Urothelium cell line (cell line): Measurements from ENCODE around the gene ALDH1L2.

Source experiments
- DNase-seq: peaks from one replicate; pipeline ENCODE4 v3.0.0; 2011; ENCODE audit warnings: low spot score, mixed read lengths
- FAIRE-seq: peaks from 2 replicates; lab custom pipeline; 2011; peaks lifted over from hg19 to GRCh38; lab: Jason Lieb, UNC

The ALDH1L2 gene

DNA sequence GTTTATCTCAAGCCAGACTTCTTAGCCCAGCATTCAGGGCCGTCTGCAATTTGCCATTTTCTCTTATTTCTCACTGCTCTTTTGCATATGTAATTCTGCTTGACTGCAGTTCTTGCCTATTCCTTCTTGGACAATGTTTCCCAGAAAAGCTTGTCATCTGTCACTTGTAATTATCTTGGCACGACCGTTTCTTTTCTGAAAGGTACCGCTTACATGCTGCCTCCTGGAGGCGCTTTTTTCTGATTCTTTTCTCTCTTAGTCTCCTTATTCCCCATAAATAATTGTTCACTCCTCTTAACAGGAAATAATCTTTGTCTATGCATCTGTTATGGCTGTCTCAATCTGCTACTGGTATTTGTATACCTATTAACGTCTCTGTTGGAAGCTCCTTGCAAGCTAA is 1.2 kb upstream of the ALDH1L2 start:
- FAIRE-seq (no peak), DNase-seq (no peak)

DNA sequence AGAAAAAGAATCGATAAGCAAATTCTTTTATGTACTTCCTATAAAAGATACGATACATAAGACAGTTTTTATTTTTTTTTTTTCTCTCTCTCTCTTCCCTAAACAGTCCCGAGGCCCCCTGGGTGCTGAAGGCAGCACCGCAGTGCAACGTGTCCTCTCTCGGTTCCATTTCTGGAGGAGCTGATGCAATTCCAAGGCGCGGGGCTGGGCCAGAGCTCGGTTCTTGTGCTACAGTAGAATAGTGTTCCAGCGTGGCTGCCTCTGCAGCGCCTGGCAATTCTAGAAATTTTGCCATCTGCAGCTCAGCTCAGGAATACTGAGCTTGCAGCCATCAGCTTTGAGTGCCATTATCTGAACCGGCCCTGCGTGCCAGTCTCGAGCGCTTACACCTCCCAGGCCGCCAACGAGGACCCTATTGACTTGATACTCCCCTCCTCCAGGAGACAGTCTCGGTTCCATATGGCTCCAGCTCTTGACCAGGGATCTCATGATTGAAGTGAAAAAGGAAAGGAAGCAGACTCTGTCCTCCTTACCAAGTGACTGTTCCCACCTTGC is 630 bp downstream of the ALDH1L2 start:
- FAIRE-seq = no peak
- DNase-seq = peak; percentile 47

DNA sequence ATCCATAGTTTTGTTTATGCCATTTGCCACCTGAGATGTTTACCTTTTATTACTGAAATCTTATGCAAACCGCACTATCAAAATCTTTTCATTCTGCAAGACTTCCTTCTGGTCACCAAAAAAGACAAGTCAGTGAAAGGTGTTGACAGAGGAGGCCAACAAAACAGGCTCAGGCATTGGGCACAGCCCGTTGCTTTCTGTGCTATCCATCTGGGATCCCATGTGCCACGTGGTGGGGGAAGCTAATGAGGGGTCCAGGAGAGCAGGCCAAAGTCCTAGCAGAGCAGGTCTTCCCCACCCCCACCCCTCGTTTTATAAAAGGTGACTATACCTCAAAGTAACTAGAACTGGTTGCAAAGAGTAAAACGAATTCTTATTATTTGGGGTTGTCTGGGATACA is 1.2 kb downstream of the ALDH1L2 start:
- FAIRE-seq = no peak
- no peak for DNase-seq

DNA sequence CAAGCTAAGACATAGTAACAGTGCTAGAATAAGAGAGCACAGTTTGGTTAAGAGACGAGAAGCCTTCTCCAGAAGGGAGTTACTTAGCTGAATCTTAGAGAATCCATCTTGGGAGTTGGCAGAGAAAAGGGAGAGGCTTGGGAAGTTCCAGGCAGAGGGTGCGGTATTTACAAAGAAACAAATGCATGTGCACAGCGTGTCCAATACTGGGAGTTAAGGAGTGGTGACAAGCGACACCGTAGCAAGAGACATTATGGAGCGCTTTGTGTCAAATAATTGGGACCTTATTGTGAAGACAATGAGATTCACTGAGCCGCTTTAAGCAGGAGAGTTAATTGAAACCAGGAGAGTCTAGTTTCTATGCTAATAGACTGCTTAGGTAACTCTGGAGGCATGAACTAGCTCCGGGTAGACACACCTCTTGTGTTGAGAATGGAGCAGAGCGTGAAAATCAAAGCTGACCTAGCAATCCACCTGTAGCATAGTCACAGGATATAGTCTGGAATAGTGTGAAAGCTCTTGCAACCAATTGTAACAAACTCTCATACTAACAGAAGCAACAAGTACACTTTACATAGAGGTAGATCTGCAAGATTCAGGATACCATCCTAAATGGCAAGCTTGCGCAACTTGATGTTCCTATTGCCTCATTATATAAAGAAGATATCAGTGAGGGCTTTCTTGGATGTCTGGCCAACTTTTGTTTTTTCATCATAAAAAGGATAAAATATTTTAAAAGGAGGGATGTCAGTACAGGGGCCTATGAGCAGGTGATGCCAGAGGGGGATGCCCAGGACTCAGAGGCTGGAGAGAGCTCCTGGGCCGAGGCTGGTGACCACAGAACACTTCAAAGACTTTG is 5.3 kb downstream of the ALDH1L2 start:
- FAIRE-seq (no peak), DNase-seq (no peak)

DNA sequence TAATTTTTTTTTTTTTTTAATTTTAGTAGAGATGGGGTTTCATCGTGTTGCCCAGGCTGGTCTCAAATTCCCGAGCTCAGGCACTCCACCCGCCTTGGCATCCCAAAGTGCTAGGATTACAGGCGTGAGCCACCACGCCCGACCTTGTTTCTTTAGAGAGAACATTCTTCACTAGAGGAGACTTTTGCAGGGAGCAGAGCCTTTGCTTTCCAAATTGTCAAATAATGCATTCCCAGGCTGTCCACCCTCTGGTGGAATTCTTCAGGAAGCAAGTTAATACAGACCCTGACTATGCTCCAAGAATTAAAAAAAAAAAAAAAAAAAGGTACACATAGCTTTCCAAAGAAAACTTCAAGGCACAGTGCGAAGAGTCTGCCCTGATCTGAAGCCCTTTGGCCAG is 6.8 kb downstream of the ALDH1L2 start:
- DNase-seq (no peak), FAIRE-seq (no peak)

DNA sequence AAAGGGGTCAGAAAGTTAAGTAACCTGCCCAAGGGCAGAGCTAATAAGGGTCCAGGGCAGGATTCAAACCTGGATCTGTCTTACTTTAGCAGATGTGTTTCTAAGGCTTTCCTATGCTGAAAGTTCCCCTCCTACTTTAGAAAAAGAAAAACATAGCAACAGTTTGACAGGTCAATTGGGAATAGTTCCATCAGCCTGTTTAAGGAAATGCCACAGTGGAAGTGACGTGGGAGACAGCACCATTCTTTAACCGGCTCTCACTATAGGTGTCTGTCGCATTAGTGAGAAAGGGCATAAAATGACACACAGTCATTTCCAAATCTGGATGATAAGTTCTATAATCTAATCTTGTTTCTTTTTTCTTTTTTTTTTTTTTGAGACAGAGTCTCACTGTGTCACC is 7.3 kb downstream of the ALDH1L2 start:
- DNase-seq (no peak), FAIRE-seq (no peak)

DNA sequence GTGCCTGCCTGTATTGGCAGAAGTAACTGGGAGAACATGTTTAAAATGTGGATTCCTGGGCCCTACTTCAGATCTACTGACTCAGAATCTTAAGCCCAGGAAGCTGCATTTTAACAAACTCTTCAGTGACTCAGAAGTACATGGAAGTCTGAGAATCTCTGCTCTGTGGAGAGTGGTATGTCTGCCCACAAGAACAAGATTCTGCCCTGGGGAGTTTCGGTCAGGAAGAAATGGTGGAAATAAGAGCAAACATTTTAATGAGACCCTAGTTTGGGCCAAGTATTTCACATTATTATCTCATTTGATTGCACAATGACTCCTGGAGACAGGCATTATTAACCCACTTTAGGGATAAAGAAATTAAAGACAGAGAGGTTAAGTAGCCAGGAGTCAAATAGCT is 8.2 kb downstream of the ALDH1L2 start:
- FAIRE-seq = no peak
- no peak for DNase-seq

DNA sequence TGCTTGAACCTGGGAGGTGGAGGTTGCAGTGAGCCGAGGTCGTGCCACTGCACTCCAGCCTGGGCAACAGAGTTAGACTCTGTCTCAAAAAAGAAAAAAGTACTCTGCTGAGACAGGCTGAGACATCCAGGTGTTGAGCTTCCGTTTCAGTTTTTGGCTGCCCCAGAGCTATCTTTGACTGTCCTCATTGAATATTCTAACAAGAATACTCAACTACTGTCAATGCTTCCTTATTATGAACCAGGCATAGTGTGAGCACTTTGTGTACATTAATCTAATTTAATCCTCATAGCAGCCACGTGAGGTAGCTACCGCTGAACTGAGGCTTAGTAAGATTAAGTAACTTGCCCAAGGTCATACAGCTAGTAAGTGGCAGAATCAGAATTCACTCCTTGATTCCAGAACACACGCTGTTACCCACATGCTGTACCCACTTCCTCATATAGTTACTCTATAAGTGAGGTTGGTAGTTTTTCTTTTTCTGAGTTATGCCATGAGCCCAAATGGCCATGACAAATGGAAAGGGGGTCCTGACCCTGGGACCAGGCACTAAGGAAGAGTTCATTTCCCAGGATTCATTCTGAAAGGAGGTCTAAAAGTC is 11.3 kb downstream of the ALDH1L2 start:
- FAIRE-seq (no peak), DNase-seq (no peak)

DNA sequence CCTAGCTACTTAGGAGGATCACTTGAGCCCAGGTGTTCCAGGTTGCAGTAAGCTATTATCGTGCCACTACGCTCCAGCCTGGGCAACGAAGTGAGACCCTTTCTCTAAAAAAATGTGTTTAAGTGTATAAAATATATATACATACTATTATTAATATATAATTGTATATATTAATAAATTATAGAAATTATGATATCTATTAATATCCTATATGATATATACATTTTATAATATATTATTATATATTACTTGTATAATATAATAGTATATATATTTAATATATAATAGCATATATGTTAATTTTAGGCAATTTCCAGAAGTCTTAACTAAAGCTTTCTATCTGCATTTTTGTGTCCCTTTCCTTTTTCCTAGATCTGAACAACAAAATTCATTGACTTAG is 12.3 kb downstream of the ALDH1L2 start:
- DNase-seq = no peak
- no peak for FAIRE-seq

DNA sequence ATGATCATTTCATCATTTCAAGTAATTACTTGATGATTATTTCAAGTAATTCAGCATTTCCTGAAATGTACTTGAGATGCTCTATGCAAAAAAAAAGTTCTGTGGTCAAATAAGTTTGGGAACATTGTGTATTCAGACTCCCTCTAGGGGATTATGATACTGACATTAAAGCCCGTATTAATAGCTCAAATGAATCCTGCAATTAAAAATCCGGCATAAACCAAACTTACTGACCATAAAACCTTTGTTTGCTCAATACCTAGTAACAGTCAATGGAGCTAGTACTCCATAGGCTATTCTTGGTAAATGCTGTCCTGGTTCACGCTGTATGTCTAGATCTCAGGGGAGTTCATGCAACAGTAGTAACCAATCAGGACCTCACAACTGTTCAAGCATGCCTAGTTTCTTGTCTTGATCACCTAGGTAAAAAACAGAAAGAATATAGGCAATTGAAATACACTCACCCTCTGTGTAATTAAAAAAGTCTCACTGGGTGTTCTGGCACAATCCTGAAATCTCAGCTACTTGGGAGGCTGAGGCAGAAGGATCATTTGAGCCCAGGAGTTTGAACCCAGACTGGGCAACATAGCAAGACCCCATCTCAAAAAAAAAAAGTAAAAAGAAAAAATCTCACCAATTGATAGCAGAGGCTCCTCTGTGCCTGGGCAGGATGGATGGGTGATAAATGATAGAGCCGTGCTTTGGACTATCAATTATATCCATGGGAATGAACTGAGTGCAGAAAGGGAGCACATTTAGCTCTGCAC is 14.1 kb downstream of the ALDH1L2 start:
- no peak for DNase-seq
- no peak for FAIRE-seq

DNA sequence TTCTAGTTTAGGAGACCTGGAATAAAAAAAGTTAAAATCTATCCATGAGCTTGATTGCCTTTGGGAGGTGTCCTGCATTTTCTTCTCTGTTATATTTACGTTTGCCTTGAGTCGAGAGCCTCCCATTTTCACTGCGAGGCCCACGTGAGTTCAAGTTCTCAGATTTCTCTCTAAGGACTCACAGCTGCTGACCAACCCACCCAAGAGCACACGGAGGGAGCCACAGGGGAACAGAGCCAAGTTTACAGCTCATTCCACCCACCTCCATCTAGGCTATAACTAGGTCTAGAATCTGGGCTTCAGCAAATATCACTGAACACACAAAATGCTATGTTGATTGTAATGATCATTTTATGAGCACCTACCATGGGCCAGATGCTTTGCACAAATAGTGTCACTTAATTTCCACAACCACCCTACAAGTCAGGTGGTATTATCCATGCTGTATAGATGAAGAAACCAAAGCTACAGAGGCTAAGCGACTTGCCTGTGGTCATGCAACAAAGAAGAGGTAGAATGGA is 16.7 kb downstream of the ALDH1L2 start:
- no peak for DNase-seq
- no peak for FAIRE-seq

DNA sequence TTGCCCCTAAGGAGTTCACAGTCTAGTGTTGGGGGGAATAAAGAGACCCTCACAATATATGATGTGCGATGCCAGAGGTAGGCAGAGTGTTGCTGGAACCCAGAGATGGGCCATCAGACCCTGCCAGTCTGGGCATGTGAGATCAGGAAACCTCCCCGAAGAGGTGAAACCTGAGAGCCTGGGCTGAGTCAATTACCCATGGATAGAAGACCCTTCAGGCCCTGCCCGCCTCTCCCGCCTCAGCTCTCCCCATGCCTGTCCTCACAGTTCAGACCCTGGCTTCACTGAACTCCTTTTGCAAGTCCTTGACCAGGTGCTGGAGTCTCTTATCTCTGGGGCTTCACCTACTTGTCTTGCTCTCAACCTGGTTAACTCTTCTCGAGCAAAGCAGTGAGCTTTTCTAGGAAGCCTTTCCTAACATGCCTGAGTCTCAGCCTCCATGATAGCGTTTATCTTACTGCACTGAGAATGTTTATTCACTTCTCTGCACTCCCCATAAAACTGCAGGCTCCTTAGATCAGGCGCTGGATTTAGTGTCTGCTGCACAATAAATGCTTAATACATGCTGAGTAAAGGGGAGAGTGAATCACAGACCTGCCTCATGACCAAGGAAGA is 19.6 kb downstream of the ALDH1L2 start:
- DNase-seq = no peak
- no peak for FAIRE-seq

DNA sequence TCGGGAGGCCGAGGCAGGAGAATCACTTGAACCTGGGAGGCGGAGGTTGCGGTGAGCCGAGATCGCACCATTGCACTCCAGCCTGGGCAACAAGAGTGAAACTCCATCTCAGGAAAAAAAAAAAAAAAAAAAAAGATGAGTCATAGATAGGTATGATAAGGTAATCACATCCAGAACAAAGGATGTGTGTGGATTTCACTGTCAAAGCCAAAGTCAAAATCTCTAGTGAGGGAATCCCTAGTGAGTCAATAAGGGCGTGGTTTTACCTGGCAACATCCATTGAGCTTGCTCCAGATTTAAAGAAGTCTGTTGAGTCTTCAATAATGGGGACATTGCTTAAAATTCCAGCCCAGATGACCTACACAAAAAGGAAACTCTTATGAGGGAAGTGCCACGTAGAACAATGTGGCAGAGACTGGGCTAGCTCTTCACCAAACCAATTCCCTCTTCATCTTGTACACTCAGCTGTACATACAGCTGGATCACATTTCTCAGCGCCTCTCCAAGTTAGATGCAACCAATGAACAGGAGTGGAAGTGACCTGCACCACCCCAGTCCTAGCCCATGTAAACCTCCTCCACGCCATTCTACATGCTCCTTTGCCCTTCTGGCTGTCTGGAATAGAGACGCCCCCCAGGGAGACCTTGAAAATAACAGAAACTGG is 23.4 kb downstream of the ALDH1L2 start:
- no peak for FAIRE-seq

DNA sequence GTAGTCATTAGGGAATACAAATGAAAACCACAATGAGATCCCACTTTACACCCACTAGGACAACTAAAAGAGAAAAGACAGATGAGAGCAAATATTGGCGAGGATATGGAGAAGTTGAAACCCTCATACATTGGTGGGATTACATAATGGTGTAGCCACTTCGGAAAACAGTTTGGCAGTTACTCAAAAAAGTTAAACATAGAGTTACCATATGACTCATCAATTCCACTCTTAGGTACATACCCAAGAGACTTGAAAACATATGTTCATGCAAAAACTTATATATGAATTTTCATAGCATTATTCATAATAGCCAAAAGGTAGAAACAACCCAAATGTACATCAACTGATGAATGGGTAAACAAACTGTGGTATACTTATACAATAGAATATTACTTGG is 27.1 kb downstream of the ALDH1L2 start:
- no peak for DNase-seq
- no peak for FAIRE-seq

More for the DNA sequence above, 23.4 kb downstream of the ALDH1L2 start:
- DNase-seq = peak; percentile 12

DNA sequence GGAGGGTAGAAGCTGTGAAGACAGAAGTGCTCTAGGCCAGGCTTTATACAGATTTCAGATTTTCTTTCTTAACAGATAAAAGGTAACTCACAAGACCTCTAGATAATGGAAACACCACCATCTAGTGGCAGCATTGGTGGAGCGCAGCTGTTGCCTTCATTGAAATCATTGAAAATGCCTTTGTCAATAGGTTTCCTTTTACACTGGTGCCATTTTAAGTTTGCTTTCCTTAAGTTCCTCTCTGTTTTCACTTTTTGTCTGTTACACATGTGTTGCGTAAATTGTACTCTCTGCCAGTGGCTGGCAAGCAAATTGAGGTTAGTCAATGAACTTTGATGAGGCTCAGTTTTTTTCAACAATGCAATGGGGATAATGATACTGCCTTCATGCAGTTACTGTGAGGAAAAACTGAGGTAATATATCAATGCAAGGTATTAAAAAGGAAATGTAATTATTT is 31.1 kb downstream of the ALDH1L2 start:
- DNase-seq (peak; percentile 31), FAIRE-seq (no peak)

DNA sequence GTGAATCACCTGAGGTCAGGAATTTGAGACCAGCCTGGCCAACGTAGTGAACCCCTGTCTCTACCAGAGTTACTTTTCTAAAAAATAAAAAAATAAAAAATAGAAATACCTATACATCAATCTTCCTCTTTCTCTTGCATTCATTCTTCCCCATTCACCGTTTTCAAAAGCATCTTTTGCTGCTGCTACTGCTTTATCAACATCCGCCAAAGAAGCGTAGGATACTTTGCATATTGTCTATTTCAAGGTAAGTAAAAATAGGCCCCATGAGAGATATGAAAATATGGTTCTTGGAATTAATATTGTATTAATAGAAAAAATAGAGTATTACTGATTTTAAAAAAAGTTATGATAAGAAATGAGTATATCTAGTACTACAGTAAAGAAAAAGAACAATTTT is 32.3 kb downstream of the ALDH1L2 start:
- no peak for FAIRE-seq
- no peak for DNase-seq

DNA sequence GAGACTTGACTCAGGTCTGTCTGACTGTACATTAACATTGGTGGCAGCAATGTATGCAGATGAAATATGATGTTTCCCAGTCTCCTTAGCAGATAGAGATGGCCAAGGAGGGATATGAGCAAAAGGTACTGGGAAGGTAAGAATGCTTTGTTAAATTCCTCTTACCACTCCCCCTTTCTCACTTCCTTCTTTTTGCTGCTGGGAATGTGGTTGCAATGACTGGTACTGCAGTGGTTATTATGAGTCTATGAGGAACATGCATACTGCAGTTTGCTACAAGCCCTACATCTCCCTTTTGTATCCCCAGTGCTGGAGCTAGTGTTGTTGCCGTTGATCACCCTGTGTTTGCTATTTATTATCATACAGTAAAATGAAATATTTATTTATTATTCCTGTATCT is 35.9 kb downstream of the ALDH1L2 start:
- FAIRE-seq (no peak), DNase-seq (no peak)

DNA sequence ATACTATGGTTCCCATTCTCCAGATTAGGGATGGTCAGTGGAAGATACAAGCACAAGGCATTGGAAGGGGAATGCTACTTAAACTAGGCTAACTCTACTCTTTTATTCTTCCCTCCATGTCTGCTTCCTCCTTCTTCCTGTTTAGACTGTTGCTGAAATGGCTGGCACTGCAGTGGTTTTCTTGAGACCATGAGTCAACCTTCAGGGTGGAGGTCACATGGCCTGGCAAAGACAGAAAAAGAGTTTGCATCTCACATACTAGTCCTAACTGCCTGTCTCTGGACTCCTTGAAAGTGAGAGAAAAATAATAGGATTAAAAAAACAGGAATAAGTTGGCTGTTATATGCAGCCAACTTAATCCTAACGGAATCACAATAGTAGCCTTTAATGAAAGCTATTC is 37.0 kb downstream of the ALDH1L2 start:
- no peak for FAIRE-seq

DNA sequence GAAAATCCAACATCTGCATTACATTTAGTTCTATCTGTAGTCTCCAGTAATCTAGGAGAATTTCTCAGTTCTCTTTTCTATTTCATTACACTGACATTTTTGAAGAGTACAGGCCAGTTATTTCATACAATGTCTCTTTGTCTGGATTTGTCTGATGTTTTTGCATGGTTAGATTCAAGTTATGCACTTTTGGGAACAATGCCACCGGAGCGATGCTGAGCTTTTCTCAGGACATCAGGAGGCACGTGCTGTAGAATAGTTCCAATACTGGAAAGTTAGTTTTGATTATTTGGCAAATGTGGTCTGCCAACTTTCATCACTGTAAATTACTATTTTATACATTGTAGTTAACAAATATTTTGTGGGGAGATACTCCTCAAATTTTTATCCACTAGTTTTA is 43.1 kb downstream of the ALDH1L2 start:
- DNase-seq = no peak
- FAIRE-seq = no peak

More for the DNA sequence above, 37.0 kb downstream of the ALDH1L2 start:
- no peak for DNase-seq

DNA sequence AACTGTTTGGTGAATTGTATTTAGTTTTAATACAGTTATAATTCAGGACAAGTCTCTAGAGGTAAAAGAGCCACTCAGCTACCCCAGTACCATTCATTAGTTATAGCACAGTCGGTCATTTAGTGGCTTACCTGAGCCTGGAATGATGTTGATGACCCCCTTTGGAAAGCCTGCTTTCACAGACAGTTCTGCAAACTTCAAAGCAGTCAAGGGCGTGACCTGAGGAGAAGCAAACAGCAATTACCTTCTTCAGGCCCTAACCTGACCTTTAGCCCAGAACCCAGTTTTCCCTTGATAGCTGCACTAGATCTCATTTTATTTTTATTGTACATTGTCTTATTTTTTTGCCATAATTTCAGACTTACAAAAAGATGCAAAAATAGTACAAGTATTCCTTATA is 43.8 kb downstream of the ALDH1L2 start:
- DNase-seq = no peak
- FAIRE-seq = no peak
